Measurements from ENCODE around the gene OR8G1. TPM values are rescaled to one million over a fixed set of nuclear protein-coding genes. Genes with fewer than 3 reads are reported as not detected.

OR8G1 gene
- total RNA-seq, 1 experiment from 2014 or later, result not detected

GRCh38 chr11:124294687-124295086 lies 53.8 kb downstream of the OR8G1 start:
- no peak for DNase-seq (ENCODE audit: low read depth, low spot score)
- H3K4me1 ChIP-seq (ENCODE audit: control insufficient read depth, insufficient read depth, low read length), result no peaks in the 10 kb centered on the region
- no TSS peak for BruUV-seq (replicated peaks)
- H3K27me3 ChIP-seq (ENCODE audit: control insufficient read depth, insufficient read depth, low read length), result no peaks in the 10 kb centered on the region
- no peak overlapping the region for H3K4me3 ChIP-seq (ENCODE audit: low read depth in 2 of 2, low read length in 2 of 2)
- POLR2A ChIA-PET, result no interaction called here
- no peaks in the 10 kb centered on the region for H3K9me3 ChIP-seq (ENCODE audit: control insufficient read depth, insufficient read depth, low read depth, low read length)
- in situ Hi-C loops (cut with HindIII; ENCODE audit: low pct_unique_long_range_greater_than_20kb, low sequenced_read_pairs), result no loop called here
- CTCF ChIA-PET, result no interaction called here
- no peak for ATAC-seq
- no peak overlapping the region for H3K27ac ChIP-seq (ENCODE audit: low read length)
- intact Hi-C loops (cut with micrococcal nuclease; ENCODE audit: unreplicated experiment), result no loop called here
- H3K36me3 ChIP-seq (ENCODE audit: control insufficient read depth, insufficient read depth, low read length), result no peaks in the 10 kb centered on the region
- TF ChIP-seq REST (IDR thresholded peaks at IDR 0.05; ENCODE audit: insufficient read depth in 1 of 2, low read depth in 2 of 2, low read length in 1 of 2), result no peak

- DNase-seq (ENCODE audit: low read depth, low spot score), result no peak
- Histone ChIP-seq H3K9me3 (ENCODE audit: control insufficient read depth, insufficient read depth, low read depth, low read length) (no peaks in the 10 kb centered on the region), H3K4me3 (ENCODE audit: low read depth in 2 of 2, low read length in 2 of 2) (no peak overlapping the region), H3K4me1 (ENCODE audit: control insufficient read depth, insufficient read depth, low read length) (no peaks in the 10 kb centered on the region), H3K27me3 (ENCODE audit: control insufficient read depth, insufficient read depth, low read length) (no peaks in the 10 kb centered on the region), H3K36me3 (ENCODE audit: control insufficient read depth, insufficient read depth, low read length) (no peaks in the 10 kb centered on the region), H3K27ac (ENCODE audit: low read length) (no peak overlapping the region)
- in situ Hi-C loops (cut with HindIII; ENCODE audit: low pct_unique_long_range_greater_than_20kb, low sequenced_read_pairs) (no loop called here), intact Hi-C loops (cut with micrococcal nuclease; ENCODE audit: unreplicated experiment) (no loop called here)
- BruUV-seq (replicated peaks), result no TSS peak
- POLR2A ChIA-PET, result no interaction called here
- CTCF ChIA-PET, result no interaction called here
- no peak for TF ChIP-seq SIN3A (IDR thresholded peaks at IDR 0.05; ENCODE audit: borderline replicate concordance, insufficient read depth, low read depth, low read length)
- TF ChIP-seq TCF7L2 (IDR thresholded peaks at IDR 0.05; ENCODE audit: low read depth, low read length), result no peak
- TF ChIP-seq CTCF (IDR thresholded peaks at IDR 0.05), result no peak
- no peak for TF ChIP-seq POLR2AphosphoS5 (IDR thresholded peaks at IDR 0.05; ENCODE audit: low read depth, low read length)
- no peak for TF ChIP-seq REST (IDR thresholded peaks at IDR 0.05; ENCODE audit: insufficient read depth in 1 of 2, low read depth in 2 of 2, low read length in 1 of 2)
- ATAC-seq, result no peak
Measured at GRCh38 chr11:124296016-124296415, 55.1 kb downstream of the OR8G1 start.

All from Panc1 (cell line).